SU-DHL-6 (cell line): ENCODE data around the gene SMARCD2.

Experiments
- H2AFZ ChIP-seq: fragments of 200-600 bp; sonication (generic); 2 replicates; pipeline ENCODE4 v1.6.1; 2014; ENCODE audit warnings: low read depth, mild to moderate bottlenecking, moderate library complexity, mixed read lengths, antibody characterized with exemption, low read length; ENCODE audit not compliant: severe bottlenecking
- H3F3A ChIP-seq: fragments of 200-600 bp; shearing (Covaris generic); 2 replicates; pipeline ENCODE4 v1.6.0; 2016; ENCODE audit warnings: antibody characterized with exemption, mild to moderate bottlenecking; ENCODE audit not compliant: insufficient read depth
- H3K27ac ChIP-seq: fragments of 200-600 bp; sonication (generic); 2 replicates; pipeline ENCODE4 v1.5.1; 2016; ENCODE audit warnings: low read depth, mild to moderate bottlenecking, low read length, moderate library complexity, mixed read lengths
- H3K27me3 ChIP-seq: fragments of 200-600 bp; sonication (generic), shearing (Covaris generic); 2 replicates; pipeline ENCODE4 v1.6.0; 2014; ENCODE audit warnings: mild to moderate bottlenecking, low read length
- H3K36me3 ChIP-seq: fragments of 200-600 bp; sonication (generic); 2 replicates; pipeline ENCODE4 v1.6.1; 2014; ENCODE audit warnings: mild to moderate bottlenecking, low read length, mixed read lengths
- H3K4me2 ChIP-seq: fragments of 300-600, 200-600 bp; shearing (Covaris generic), sonication (generic); 2 replicates; pipeline ENCODE4 v1.6.0; 2014; ENCODE audit warnings: low read length, low read depth, mild to moderate bottlenecking; ENCODE audit not compliant: poor library complexity, severe bottlenecking
- H3K4me3 ChIP-seq: fragments of 200-600 bp; sonication (generic); 2 replicates; pipeline ENCODE4 v1.5.1; 2014; ENCODE audit warnings: antibody characterized with exemption, low read length, mild to moderate bottlenecking, mixed read lengths; ENCODE audit not compliant: insufficient read depth, poor library complexity, severe bottlenecking
- H3K79me2 ChIP-seq: fragments of 200-600 bp; sonication (generic); 2 replicates; pipeline ENCODE4 v1.6.1; 2014; ENCODE audit warnings: mild to moderate bottlenecking, low read length, moderate library complexity; ENCODE audit not compliant: insufficient read depth
- H3K9ac ChIP-seq: fragments of 200-600 bp; sonication (generic); 2 replicates; pipeline ENCODE4 v1.7.0; 2014; ENCODE audit warnings: mild to moderate bottlenecking, low read length
- H3K9me2 ChIP-seq: fragments of 200-600 bp; sonication (generic); replicated peaks from 2 replicates; pipeline ENCODE4 v1.6.1; 2014; ENCODE audit warnings: low read length; ENCODE audit not compliant: insufficient read depth
- H3K9me3 ChIP-seq: fragments of 200-600 bp; sonication (generic); 2 replicates; pipeline ENCODE4 v1.6.1; 2014; ENCODE audit warnings: low read length, mixed read lengths; ENCODE audit not compliant: insufficient read depth
- H4K20me1 ChIP-seq: fragments of 200-600 bp; sonication (generic); 2 replicates; pipeline ENCODE4 v1.6.1; 2014; ENCODE audit warnings: low read depth, mild to moderate bottlenecking, antibody characterized with exemption, low read length, moderate library complexity, mixed read lengths
- CTCF ChIP-seq: fragments of 200-600 bp; sonication (generic); IDR thresholded peaks from one replicate; pipeline ENCODE4 v1.5.1; 2017; ENCODE audit warnings: antibody characterized with exemption, mild to moderate bottlenecking, low read length, moderate library complexity; ENCODE audit not compliant: insufficient read depth, poor library complexity, severe bottlenecking
- EZH2phosphoT487 ChIP-seq: fragments of 200-600 bp; sonication (generic), shearing (Covaris generic); conservative IDR thresholded peaks from 2 replicates; pipeline ENCODE4 v1.6.1; 2018; ENCODE audit warnings: mild to moderate bottlenecking, antibody characterized with exemption, low read length, moderate library complexity, mixed read lengths

The SMARCD2 gene

DNA sequence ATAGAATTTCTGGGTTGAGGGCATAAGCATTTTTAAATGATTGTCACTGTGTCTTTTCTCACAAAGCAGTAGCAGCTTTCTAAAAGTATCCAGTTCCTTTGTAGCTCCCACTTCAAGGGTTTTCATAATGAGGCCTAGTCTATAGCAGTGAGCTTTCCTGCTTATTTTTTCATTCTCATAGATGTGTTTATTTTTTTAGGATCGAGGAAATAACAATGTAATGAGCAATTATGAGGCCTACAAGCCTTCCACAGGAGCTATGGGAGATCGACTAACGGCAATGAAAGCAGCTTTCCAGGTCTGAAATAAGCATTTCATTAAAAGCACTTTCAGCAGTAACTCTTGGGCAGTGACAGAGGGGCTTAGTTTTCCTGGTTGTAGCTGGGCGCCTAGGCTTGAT is 25.8 kb downstream of the SMARCD2 start:
- Histone ChIP-seq H3K4me3 (no peak overlapping the region), H3K27me3 (no peaks in the 10 kb centered on the region), H3K79me2 (peaks cover 2% of the 10 kb centered on the region; the same call in 1 of the 2 replicates), H3K9ac (no peak overlapping the region), H3K36me3 (peaks cover 54% of the 10 kb centered on the region), H3F3A (peaks cover 27% of the 10 kb centered on the region), H4K20me1 (no peaks in the 10 kb centered on the region), H2AFZ (no peak overlapping the region), H3K27ac (no peak overlapping the region), H3K9me2 (no peaks in the 10 kb centered on the region), H3K9me3 (no peaks in the 10 kb centered on the region), H3K4me2 (no peak overlapping the region)
- TF ChIP-seq CTCF (no peak), EZH2phosphoT487 (no peak)

- H3K27ac ChIP-seq: no peak overlapping the region
Observed at GRCh38 chr17:63816123-63816522, 26.4 kb downstream of the SMARCD2 start.

DNA sequence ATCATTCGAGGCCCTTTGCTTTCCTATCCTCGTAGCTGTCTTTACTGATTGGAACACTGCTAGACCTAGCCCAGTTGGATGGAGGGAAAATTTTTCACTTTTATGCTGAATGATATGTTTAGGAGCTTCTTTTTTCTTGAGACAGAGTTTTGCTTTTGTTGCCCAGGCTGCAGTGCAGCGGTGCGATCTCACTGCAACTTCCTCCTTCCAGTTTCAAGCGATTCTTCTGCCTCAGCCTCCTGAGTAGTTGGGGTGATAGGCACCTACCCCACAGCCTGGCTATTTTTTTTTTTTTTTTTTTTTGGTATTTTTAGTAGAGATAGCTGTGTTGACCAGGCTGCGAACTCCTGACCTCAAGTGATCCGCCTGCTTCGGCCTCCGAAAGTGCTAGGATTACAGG is 32.5 kb downstream of the SMARCD2 start:
- no peaks in the 10 kb centered on the region for H3K9me2 ChIP-seq
- no peaks in the 10 kb centered on the region for H3K9me3 ChIP-seq
- H3K79me2 ChIP-seq: no peaks in the 10 kb centered on the region
- peaks cover 74% of the 10 kb centered on the region for H3K36me3 ChIP-seq
- no peak overlapping the region for H3K27ac ChIP-seq
- no peak overlapping the region for H2AFZ ChIP-seq
- H4K20me1 ChIP-seq: no peaks in the 10 kb centered on the region
- H3K9ac ChIP-seq: no peak overlapping the region
- no peak for TF ChIP-seq CTCF
- no peak for TF ChIP-seq EZH2phosphoT487
- H3K27me3 ChIP-seq: no peaks in the 10 kb centered on the region
- no peak overlapping the region for H3K4me3 ChIP-seq
- peaks cover 4% of the 10 kb centered on the region for H3F3A ChIP-seq
- no peak overlapping the region for H3K4me2 ChIP-seq

More at GRCh38 chr17:63816123-63816522, 26.4 kb downstream of the SMARCD2 start:
- Histone ChIP-seq H3K9ac (no peak overlapping the region), H3K79me2 (no peaks in the 10 kb centered on the region), H3K4me2 (no peak overlapping the region), H3K9me3 (no peaks in the 10 kb centered on the region), H3K27me3 (no peaks in the 10 kb centered on the region), H2AFZ (no peak overlapping the region), H3K36me3 (peaks cover 57% of the 10 kb centered on the region), H3K4me3 (no peak overlapping the region), H4K20me1 (no peaks in the 10 kb centered on the region), H3F3A (peaks cover 27% of the 10 kb centered on the region), H3K9me2 (no peaks in the 10 kb centered on the region)
- TF ChIP-seq CTCF: no peak
- TF ChIP-seq EZH2phosphoT487: no peak
